Measurements from ENCODE around the gene EFNA2. TPM values are rescaled to one million over a fixed set of nuclear protein-coding genes. Genes with fewer than 3 reads are reported as not detected.

The EFNA2 gene
- total RNA-seq, 1 experiment from 2014 or later: 14.3 TPM

- DNase-seq: no peak
- H4K20me1 ChIP-seq (ENCODE audit: control insufficient read depth, insufficient read depth, insufficient read length): no peaks in the 10 kb centered on the region
- H3K9me3 ChIP-seq (ENCODE audit: control insufficient read depth, low read depth, low read length): no peaks in the 10 kb centered on the region
- no peak overlapping the region for H2AK5ac ChIP-seq (ENCODE audit: insufficient read length, low read length)
- H3K4ac ChIP-seq (ENCODE audit: low read depth, low read length): no peak overlapping the region
- peaks cover 10 to 24% of the 10 kb centered on the region in 2 experiments for H3K4me1 Mint-ChIP-seq
- H3K4me1 ChIP-seq (ENCODE audit: insufficient read depth, low read length): no peaks in the 10 kb centered on the region
- peaks cover 0 to 16% (median 5%) of the 10 kb centered on the region in 3 experiments; a peak in 4 of 7 replicates for H3K36me3 Mint-ChIP-seq (ENCODE audit: insufficient read depth in 1 of 3, low read depth in 3 of 3)
- H2AFZ ChIP-seq (ENCODE audit: low read length): no peak overlapping the region
- H2BK120ac ChIP-seq (ENCODE audit: low read depth, low read length, poor library complexity, severe bottlenecking): no peak overlapping the region
- no CpG with 5 or more reads among the region's 12 CpGs for WGBS (ENCODE audit: extremely low coverage, insufficient read length, low lambda C conversion rate)
- no peak for TF ChIP-seq CTCF (conservative IDR thresholded peaks at IDR 0.05)
- no peak overlapping the region for H3K27ac ChIP-seq (ENCODE audit: insufficient read length, low read depth, low read length)
- H3K27me3 ChIP-seq (ENCODE audit: insufficient read depth, low read length): no peaks in the 10 kb centered on the region
- peaks cover under 1% of the 10 kb centered on the region; the same call in 1 of the 2 replicates for H3K79me2 ChIP-seq (ENCODE audit: insufficient read depth, low read length)
- H2BK15ac ChIP-seq (ENCODE audit: low read depth, low read length): no peak overlapping the region
- H3K14ac ChIP-seq (ENCODE audit: insufficient read depth, low read length): no peak overlapping the region
- peak overlapping the region in 1 of 2 experiments; percentile 71; a peak in 2 of 5 replicates for H3K4me3 Mint-ChIP-seq
- H4K91ac ChIP-seq (ENCODE audit: insufficient read length, low read depth, low read length): no peak overlapping the region
- H3K27ac Mint-ChIP-seq: no peak overlapping the region
- no peak overlapping the region for H2BK5ac ChIP-seq (ENCODE audit: insufficient read length, low read length)
- no peak overlapping the region for H3K4me2 ChIP-seq (ENCODE audit: insufficient read depth, insufficient read length, low read length)
- H3K18ac ChIP-seq (ENCODE audit: insufficient read length, low read depth, low read length): no peak overlapping the region
- no peak overlapping the region for H3K56ac ChIP-seq (ENCODE audit: insufficient read length, low read depth, low read length)
- H3K23ac ChIP-seq (ENCODE audit: insufficient read length, low read depth, low read length): no peak overlapping the region
- H3T11ph ChIP-seq (ENCODE audit: low read length): no peak overlapping the region
- H3K9ac ChIP-seq (ENCODE audit: extremely low read depth, insufficient read length, low read length): no peak overlapping the region
- peaks cover 15% of the 10 kb centered on the region for H3K27me3 Mint-ChIP-seq (ENCODE audit: low read depth)
- H3K23me2 ChIP-seq (ENCODE audit: insufficient read length, low read depth, low read length, poor library complexity, severe bottlenecking): peaks cover 4% of the 10 kb centered on the region
- no peaks in the 10 kb centered on the region for H3K79me1 ChIP-seq (ENCODE audit: insufficient read depth, low read depth, low read length, poor library complexity, severe bottlenecking)
- H3K9me3 Mint-ChIP-seq: no peaks in the 10 kb centered on the region
- no peak overlapping the region for H4K5ac ChIP-seq (ENCODE audit: insufficient read length, low read depth, low read length)
- no peak overlapping the region for H2BK20ac ChIP-seq (ENCODE audit: low read depth, low read length, poor library complexity, severe bottlenecking)
- no peak overlapping the region for H4K8ac ChIP-seq (replicated peaks; ENCODE audit: insufficient read length, low read depth, low read length)
- H2BK12ac ChIP-seq (ENCODE audit: insufficient read length, low read depth, low read length): no peak overlapping the region
Measured at GRCh38 chr19:1283917-1284292, 1.8 kb upstream of the EFNA2 start.
